Glutamatergic neuron (in vitro differentiated cells): Measurements from ENCODE around the gene C17orf75. TPM values are rescaled to one million over a fixed set of nuclear protein-coding genes. Genes with fewer than 3 reads are reported as not detected.
"Not testable (repeated sequence)": the region's sequence is repeated elsewhere in the genome, so short reads cannot be mapped to it uniquely, and the experiment has no call there.

Experiments
- DNase-seq: peaks from one replicate; pipeline ENCODE4 v3.0.0; 2022
- H3K27ac Mint-ChIP-seq: one replicate; pipeline ENCODE4 v1.8.0; 2020; ENCODE audit warnings: mild to moderate bottlenecking, mixed read lengths, inconsistent platforms; ENCODE audit not compliant: unreplicated experiment
- H3K27me3 Mint-ChIP-seq: one replicate; pipeline ENCODE4 v1.8.0; 2020; ENCODE audit warnings: mild to moderate bottlenecking, moderate library complexity, mixed read lengths, inconsistent platforms; ENCODE audit not compliant: unreplicated experiment
- H3K36me3 Mint-ChIP-seq: one replicate; pipeline ENCODE4 v1.8.0; 2020; ENCODE audit warnings: mild to moderate bottlenecking, mixed read lengths, inconsistent platforms; ENCODE audit not compliant: unreplicated experiment
- H3K4me1 Mint-ChIP-seq: one replicate; pipeline ENCODE4 v1.8.0; 2020; ENCODE audit warnings: mild to moderate bottlenecking, low read depth, mixed read lengths, inconsistent platforms; ENCODE audit not compliant: unreplicated experiment
- H3K4me3 Mint-ChIP-seq: one replicate; pipeline ENCODE4 v1.8.0; 2020; ENCODE audit warnings: mild to moderate bottlenecking, mixed read lengths, inconsistent platforms; ENCODE audit not compliant: unreplicated experiment
- H3K9me3 Mint-ChIP-seq: one replicate; pipeline ENCODE4 v1.8.0; 2020; ENCODE audit warnings: mild to moderate bottlenecking, moderate library complexity, mixed read lengths, inconsistent platforms; ENCODE audit not compliant: unreplicated experiment
- CTCF ChIP-seq: fragments of 200-600 bp; sonication (generic); IDR thresholded peaks from one replicate; pipeline ENCODE4 v1.5.0; 2021; ENCODE audit not compliant: partially characterized antibody, unreplicated experiment
- total RNA-seq: library from RNA; stranded (reverse); fragmentation: NEBNext Ultra II Directional; extraction: Animal tissue kit (Norgen Biotek cat#: 25700); gene quantifications from one replicate; pipeline ENCODE4 v1.2.1, GENCODE V29; 2021; ENCODE audit not compliant: unreplicated experiment

The C17orf75 gene
- total RNA-seq, 1 donor from 2014 or later, result 48.9 TPM

DNA sequence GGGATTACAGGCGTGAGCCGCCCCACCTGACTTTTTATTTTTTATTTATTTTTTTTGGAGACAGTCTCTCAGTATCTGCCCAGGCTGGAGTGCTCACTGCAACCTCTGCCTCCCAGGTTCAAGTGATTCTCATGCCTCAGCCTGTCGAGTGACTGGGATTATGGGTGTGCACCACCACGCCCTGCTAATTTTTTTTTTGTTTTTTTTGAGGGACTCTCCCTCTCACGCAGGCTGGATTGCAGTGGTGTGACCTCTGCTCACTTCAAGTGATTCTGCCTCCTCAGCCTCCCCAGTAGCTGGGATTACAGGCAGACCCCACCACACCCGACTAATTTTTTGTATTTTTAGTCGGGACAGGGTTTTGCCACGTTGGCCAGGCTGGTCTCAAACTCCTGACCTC is 15.6 kb upstream of the C17orf75 start:
- DNase-seq, result no peak
- peaks cover 5% of the 10 kb centered on the region for H3K9me3 Mint-ChIP-seq
- no peak overlapping the region for H3K27ac Mint-ChIP-seq
- H3K4me3 Mint-ChIP-seq, result no peak overlapping the region
- H3K36me3 Mint-ChIP-seq, result no peaks in the 10 kb centered on the region
- no peak for TF ChIP-seq CTCF
- no peaks in the 10 kb centered on the region for H3K27me3 Mint-ChIP-seq
- H3K4me1 Mint-ChIP-seq, result peaks cover 10% of the 10 kb centered on the region

- Mint-ChIP-seq H3K36me3 (no peaks in the 10 kb centered on the region), H3K27ac (no peak overlapping the region), H3K4me3 (no peak overlapping the region), H3K27me3 (no peaks in the 10 kb centered on the region), H3K4me1 (peaks cover 12% of the 10 kb centered on the region), H3K9me3 (peaks cover 1% of the 10 kb centered on the region)
- DNase-seq, result no peak
- TF ChIP-seq CTCF, result no peak
Observed at GRCh38 chr17:32356750-32357149, 14.8 kb upstream of the C17orf75 start.

DNA sequence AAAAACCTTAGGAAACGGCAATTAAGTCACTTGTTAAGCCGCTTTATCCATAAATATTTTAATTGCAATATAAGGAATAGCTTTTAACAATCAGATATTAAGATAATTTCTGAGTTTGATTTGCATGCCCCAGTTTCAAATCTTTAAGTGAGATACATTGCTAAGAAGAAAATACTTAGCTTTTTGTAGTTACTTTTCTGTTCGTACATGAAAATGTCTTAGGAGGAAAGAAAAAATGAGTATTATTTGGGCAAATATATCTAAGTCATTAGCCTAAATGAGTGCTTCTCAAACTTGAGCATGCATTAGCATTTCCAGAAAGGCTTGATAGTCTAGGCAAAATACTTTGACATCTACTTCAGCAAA is 14.4 kb upstream of the C17orf75 start:
- DNase-seq, result no peak
- H3K27ac Mint-ChIP-seq, result no peak overlapping the region
- peaks cover 1% of the 10 kb centered on the region for H3K9me3 Mint-ChIP-seq
- H3K4me3 Mint-ChIP-seq, result no peak overlapping the region
- no peak for TF ChIP-seq CTCF
- no peaks in the 10 kb centered on the region for H3K27me3 Mint-ChIP-seq
- no peaks in the 10 kb centered on the region for H3K36me3 Mint-ChIP-seq
- H3K4me1 Mint-ChIP-seq, result peaks cover 12% of the 10 kb centered on the region

- H3K27me3 Mint-ChIP-seq, result no peaks in the 10 kb centered on the region
- peak overlapping the region; percentile 18 for H3K27ac Mint-ChIP-seq
- peaks cover 1% of the 10 kb centered on the region for H3K9me3 Mint-ChIP-seq
- H3K4me3 Mint-ChIP-seq, result peak overlapping the region; percentile 3
- TF ChIP-seq CTCF, result no peak
- H3K36me3 Mint-ChIP-seq, result no peaks in the 10 kb centered on the region
- DNase-seq, result no peak
- H3K4me1 Mint-ChIP-seq, result peaks cover 14% of the 10 kb centered on the region
Observed at GRCh38 chr17:32355649-32356377, 13.8 kb upstream of the C17orf75 start.

- not testable (repeated sequence) for H3K36me3 Mint-ChIP-seq, DNase-seq, H3K27ac Mint-ChIP-seq
- Mint-ChIP-seq H3K27me3 (peaks cover 12% of the 10 kb centered on the region), H3K4me3 (peak overlapping the region; percentile 100), H3K4me1 (peaks cover 14% of the 10 kb centered on the region), H3K9me3 (peaks cover 12% of the 10 kb centered on the region)
Observed at GRCh38 chr17:32352734-32353133, 10.8 kb upstream of the C17orf75 start.
